ENCODE measurements around the gene ADD3.
A peak's percentile ranks its signal among the peaks of the same experiment; 100 is the strongest.

Gene ADD3

DNA sequence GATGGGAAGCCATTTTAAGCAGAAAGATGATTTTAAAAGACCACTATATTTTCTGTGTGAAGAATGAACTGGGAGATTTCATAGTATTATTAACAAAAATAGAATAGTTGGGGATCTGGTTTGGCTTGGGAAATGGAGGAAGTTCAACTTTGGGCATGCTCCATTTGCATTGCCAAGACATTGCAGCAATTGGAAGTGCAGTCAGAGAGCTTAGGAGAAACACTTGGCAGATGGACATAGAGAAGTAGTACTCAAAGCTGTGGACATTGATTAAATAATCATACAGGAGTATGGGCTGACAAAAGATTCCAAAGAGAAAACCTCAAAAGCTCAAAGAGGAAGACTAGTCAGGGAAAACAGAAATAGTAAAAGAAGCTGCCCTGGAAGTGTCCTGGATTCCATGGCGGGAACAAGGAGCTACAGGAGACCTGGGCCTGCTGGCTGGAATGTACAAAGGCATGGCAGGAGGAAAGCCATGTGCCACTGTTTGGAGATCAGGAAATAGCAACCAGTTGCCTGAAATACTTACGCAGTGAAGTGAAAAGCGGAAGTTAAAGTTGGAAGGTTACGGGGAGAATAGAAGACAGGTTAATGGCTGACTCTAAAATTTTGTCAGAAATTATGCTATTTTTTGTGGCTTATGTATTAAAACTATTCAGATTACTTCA, 106.0 kb downstream of the ADD3 start:
- TF ChIP-seq, protein P1, sequence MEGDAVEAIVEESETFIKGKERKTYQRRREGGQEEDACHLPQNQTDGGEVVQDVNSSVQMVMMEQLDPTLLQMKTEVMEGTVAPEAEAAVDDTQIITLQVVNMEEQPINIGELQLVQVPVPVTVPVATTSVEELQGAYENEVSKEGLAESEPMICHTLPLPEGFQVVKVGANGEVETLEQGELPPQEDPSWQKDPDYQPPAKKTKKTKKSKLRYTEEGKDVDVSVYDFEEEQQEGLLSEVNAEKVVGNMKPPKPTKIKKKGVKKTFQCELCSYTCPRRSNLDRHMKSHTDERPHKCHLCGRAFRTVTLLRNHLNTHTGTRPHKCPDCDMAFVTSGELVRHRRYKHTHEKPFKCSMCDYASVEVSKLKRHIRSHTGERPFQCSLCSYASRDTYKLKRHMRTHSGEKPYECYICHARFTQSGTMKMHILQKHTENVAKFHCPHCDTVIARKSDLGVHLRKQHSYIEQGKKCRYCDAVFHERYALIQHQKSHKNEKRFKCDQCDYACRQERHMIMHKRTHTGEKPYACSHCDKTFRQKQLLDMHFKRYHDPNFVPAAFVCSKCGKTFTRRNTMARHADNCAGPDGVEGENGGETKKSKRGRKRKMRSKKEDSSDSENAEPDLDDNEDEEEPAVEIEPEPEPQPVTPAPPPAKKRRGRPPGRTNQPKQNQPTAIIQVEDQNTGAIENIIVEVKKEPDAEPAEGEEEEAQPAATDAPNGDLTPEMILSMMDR (IDR thresholded peaks at IDR 0.05) = no peak

DNA sequence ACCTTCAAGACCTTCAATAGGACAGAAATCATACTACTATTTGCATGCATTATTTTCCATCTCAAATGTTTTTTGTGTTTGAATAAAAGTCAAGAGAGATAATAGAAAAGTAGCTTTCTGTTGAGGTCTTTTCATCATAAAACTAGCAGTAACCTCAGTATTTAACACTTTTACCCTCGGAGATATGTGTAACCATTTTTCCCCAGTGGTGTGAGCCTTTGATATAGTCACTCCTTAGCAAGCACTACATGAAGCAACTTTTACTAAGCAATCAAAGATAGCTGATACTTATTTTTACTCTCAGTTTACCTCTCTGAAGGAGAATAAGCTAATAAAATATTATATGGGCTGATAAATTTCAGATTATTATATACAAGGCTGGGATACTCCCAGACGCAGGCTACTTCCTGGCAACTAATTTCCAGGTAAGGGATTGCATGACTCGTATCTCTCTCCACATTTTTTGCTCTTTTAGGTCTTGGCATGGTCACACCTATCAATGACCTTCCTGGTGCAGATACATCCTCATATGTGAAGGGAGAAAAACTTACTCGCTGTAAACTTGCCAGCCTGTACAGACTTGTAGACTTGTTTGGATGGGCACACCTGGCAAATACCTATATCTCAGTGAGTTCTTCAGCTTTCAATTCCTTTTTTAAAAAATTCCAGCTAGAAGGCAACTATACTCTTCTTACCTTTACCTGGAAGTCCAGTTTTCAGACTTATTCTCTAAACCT, 108.2 kb downstream of the ADD3 start:
- TF ChIP-seq, protein P1 (IDR thresholded peaks at IDR 0.05) = no peak

DNA sequence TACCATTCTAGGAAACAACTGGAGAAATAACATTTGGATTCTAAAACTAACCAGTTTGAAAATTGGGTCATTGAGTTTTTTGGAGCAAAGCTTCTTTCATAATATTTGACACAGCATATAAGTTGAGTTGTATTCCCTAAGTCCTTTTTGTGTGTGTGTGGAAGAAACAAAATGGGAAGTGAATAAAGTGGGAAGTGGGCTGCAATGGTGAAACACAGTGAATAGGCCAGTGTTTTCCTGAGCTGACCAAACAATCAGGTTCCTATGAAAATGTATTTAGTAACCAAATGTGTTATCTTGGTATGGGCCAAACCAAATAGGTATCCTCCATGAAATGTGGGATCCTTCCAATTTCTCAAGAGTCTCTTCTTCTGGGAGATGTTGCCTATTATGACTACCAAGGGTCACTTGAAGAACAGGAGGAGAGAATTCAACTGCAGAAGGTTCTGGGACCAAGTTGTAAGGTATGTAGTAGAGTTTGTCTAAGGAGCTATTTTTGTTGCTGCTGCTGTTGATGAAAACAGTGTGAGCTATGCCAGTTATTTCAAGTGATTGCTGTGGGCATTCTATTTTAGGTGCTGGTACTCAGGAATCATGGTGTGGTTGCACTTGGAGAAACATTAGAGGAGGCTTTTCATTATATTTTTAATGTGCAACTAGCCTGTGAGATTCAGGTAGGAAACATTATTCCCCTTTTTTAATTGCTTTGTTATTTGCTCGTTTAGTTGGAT, 111.3 kb downstream of the ADD3 start:
- TF ChIP-seq, protein P1 (IDR thresholded peaks at IDR 0.05) = no peak

DNA sequence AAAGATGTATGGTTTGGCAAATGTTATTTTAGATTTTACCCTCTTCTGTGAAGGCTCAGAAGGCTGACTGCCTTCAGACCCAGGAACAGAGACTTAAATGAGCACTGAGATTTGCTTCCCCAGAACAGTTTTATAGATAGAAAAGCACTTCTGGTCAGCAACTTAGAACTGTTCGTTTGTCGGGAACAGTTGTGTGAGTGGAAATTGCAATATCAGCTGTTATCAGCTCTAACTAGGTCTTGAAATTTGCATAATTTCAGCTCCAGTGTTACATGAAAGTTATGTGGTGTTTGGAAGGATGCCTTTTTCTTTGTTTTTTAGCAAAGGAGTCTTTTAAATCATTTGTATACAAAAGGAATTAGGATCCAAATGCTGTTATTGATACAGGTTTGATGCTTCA, 115.8 kb downstream of the ADD3 start:
- TF ChIP-seq, protein P1 (IDR thresholded peaks at IDR 0.05) = no peak

DNA sequence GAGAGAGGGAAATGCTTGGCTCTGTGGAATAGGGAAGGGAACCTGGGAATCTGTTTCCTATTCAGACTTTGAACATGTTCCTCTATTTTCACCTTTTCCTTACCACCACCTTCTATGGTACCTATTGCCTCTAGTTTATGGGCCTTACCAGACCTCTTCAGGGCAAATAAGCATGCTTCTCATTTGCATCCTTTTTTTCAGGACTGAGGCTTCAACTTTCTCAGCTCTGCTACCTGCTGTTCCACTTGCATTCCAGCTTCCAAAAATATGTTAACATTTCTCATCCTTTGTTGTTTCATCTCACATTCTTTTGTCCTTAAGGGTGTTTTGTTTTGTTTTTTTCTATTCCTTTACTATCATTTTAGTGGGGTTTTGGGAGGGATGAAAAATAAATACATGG, 121.7 kb downstream of the ADD3 start:
- TF ChIP-seq, protein P1 (IDR thresholded peaks at IDR 0.05) = no peak

DNA sequence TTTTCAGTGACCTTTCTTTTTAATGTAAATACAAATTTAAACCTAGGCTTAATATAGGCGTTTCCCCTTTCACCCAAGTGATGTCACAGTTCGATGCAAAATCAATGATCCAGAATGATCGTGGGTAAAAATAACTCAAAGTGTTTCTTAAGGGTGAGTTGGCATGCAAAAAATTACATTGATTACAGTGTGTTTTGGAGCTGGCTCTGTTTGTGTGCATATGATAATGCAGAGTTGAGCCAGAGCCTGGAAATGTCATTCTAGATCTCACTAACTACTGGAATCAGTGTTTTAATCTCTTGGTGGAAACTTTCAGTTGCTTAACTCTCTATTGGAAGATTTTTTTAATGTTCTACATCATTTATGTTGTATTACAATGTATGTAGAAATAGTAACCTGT, 127.1 kb downstream of the ADD3 start:
- TF ChIP-seq, protein P1 (IDR thresholded peaks at IDR 0.05) = no peak

DNA sequence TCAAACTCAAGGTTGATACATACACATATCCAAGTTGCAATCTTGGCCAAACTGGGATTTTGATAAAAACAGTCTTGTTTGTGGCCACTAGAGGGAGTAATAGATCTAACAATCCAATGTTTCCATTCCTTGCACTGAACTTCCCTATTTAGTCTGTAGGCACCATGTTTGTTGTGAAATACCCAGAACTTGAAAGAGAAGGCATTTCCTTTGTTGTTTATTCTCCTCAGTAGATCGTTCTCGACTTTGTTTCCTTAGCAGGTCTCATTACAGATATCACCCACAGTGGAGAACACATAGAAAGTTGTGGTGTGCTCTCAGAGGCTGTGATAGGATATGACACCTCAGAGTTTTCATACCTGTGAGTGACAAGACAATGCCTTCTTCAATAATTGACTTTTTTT, 129.4 kb downstream of the ADD3 start:
- TF ChIP-seq, protein P1 (IDR thresholded peaks at IDR 0.05) = peak; percentile 67; the same call in 1 of the 2 replicates

Data from LNCAP (cell line).